GM10266 (cell line): ENCODE measurements around the gene LRP3.
"Not testable (repeated sequence)": the region's sequence is repeated elsewhere in the genome, so short reads cannot be mapped to it uniquely, and the experiment has no call there.

Experiments used
- DNase-seq: peaks from one replicate; pipeline ENCODE4 v3.0.0; 2012; ENCODE audit errors: extremely low spot score
- TF ChIP-seq, protein P1 (sequence below): IDR thresholded peaks from 2 replicates; pipeline ENCODE4 v1.5.1; 2012; ENCODE audit warnings: mild to moderate bottlenecking, low read depth; ENCODE audit not compliant: control insufficient read depth, insufficient read depth; ENCODE audit errors: missing control alignments

The LRP3 gene

GRCh38 chr19:33207903-33208302 lies 13.8 kb downstream of the LRP3 start:
- TF ChIP-seq, protein P1, sequence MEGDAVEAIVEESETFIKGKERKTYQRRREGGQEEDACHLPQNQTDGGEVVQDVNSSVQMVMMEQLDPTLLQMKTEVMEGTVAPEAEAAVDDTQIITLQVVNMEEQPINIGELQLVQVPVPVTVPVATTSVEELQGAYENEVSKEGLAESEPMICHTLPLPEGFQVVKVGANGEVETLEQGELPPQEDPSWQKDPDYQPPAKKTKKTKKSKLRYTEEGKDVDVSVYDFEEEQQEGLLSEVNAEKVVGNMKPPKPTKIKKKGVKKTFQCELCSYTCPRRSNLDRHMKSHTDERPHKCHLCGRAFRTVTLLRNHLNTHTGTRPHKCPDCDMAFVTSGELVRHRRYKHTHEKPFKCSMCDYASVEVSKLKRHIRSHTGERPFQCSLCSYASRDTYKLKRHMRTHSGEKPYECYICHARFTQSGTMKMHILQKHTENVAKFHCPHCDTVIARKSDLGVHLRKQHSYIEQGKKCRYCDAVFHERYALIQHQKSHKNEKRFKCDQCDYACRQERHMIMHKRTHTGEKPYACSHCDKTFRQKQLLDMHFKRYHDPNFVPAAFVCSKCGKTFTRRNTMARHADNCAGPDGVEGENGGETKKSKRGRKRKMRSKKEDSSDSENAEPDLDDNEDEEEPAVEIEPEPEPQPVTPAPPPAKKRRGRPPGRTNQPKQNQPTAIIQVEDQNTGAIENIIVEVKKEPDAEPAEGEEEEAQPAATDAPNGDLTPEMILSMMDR: no peak
- DNase-seq: no peak

DNA sequence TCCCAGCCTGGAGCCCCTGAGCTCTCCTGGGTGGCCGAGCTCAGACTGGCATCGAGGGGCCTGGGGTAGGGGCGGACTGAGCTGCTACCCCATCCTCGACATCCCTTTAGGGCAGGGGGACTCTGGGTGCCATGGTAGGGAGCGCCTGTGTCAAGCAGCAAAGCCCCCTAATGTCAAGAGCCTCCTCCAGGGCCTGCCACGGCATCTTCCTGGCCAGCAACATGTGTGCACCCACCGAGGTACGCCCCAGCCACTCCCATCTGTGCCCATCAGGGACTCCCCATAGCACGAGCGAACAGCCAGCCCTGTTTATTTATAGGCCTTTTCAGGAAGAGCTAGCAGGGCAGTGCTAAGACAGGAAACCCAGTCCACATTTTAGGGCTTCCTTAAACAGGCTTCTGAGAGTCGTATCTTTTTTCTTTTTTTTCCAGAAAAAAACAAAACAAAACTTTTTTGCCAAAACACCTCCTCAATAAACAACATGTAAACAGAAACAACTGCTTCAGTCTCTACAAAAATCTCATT lies 14.3 kb downstream of the LRP3 start:
- no peak for DNase-seq
- TF ChIP-seq, protein P1: no peak

GRCh38 chr19:33208904-33209849 lies 15.0 kb downstream of the LRP3 start:
- DNase-seq: no peak
- TF ChIP-seq, protein P1: no peak

DNA sequence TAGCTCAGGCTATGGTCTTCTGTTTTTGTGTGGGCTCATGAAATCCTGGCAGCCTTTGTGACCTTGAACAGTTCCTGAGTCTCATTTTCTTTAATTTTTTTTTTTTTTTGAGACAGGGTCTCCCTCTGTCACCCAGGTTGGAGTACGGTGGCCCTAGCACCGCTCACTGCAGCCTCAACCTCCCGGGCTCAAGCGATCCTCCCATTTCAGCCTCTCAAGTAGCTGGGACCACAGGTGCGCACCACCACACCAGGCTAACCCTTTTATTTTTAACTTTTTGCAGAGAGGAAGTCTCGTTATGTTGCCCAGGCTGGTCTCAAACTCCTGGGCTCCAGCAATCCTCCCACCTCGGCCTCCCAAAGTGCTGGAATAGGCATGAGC lies 15.7 kb downstream of the LRP3 start:
- DNase-seq: not testable (repeated sequence)

DNA sequence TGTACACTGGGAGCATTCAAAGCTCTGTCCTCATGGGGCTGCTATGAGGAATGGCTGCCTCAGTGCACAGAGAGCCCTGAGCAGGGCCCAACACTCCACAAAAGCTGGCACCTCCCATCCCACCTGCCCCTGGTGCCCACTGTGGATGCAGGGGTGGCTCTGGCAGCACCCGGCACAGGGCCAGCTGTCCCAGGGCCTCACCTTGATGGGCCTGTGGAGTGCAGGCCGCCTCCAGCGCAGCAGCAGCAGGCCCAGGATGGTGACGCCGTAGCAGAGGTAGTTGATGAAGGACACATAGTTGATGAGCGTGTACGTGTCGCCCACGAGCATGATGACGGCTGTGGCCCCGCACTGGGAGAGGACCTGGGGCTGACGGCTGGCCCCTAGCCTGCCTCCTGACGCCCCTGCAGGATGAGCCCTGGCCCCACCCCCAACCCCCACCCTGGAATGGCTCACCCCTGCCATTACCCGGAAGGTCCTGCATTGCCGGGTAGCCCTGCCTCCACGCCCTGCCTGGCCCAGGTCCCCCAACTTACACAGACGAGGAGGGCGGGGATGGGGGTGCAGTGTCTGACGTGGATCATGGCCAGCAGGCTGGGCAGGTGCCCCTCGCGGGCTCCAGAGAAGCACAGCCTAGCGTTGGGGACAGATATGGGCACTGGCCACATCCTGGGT lies 16.3 kb downstream of the LRP3 start:
- DNase-seq: no peak
- TF ChIP-seq, protein P1: no peak

GRCh38 chr19:33211794-33212435 lies 17.8 kb downstream of the LRP3 start:
- TF ChIP-seq, protein P1: no peak

GRCh38 chr19:33212436-33213172 lies 18.5 kb downstream of the LRP3 start:
- TF ChIP-seq, protein P1: no peak
- no peak for DNase-seq

More at GRCh38 chr19:33211794-33212435, 17.8 kb downstream of the LRP3 start:
- DNase-seq: no peak
